ENCODE data around the gene CMSS1.

The CMSS1 gene

DNA sequence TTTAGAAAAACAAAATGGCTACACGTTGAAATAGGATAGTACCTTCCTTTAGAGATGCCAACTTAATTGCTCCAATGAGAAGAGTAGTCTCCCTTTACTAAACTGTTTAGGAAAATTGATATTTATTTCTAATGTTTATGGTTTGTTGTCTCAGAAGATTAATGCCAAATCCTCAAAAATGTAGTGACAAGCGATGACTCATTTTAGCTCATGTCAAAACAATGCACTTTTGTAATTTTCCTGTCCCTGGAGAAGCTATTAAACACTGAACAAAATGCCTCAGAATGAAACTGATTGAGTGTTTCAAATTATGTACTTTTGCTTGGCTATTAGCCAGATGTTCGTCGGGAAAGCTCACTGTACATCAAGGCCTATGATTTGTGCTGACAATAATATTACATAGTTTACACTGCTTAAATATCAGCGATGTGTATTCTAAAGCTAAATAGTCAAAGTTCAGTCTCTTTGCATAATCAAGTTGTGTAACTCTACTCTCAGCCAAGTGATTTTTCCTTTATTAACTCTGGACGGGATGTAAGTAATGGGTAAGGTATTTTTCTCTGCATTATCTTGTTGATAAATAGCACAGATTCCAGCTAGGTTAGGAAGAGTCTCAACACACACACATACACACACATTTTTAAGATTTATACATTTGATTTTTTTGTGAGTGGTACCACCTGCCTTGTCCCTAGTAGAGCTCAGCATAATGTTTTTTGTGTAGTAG lies 83.7 kb downstream of the CMSS1 start:
- DNase-seq (ENCODE audit: low read depth in 2 of 2): peak; percentile 96 to 98

DNA sequence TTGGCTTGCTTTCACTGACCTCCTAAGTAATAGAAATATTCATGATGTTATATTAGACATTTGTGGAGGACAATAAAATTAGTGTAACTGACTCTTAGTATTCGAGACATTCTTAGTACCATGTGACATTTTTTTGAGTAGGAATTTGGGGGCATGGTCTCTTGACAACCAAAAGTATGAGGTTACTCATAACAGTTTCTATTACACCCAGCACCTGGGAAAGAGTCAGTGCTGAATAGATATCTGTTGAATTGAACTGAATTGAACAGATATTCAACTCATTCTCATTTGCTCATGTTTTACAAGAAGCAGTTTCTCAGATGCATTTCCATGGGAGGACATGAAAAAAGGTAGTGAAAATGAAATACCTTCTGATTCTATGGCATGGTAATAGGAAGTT lies 84.4 kb downstream of the CMSS1 start:
- no peak for DNase-seq (ENCODE audit: low read depth in 2 of 2)

DNA sequence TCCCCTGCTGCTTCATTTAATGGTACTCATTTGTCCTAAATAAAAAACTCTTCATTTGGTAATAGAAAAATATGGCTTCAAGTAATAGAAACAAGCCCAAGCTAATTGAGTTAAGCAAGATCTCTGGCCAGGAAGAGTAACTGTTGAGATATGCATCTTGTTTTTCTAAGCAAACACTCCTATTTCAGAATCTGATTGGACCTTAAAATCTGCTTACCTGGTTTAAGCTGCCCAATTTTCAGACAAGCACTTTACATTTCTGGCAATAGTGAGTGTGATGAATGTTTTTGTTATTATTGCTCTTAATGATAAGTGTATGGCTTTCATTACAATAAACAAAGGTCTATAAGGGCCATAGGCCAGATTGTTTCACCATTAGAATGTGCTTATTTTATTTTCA lies 86.2 kb downstream of the CMSS1 start:
- DNase-seq (ENCODE audit: low read depth in 2 of 2): no peak

DNA sequence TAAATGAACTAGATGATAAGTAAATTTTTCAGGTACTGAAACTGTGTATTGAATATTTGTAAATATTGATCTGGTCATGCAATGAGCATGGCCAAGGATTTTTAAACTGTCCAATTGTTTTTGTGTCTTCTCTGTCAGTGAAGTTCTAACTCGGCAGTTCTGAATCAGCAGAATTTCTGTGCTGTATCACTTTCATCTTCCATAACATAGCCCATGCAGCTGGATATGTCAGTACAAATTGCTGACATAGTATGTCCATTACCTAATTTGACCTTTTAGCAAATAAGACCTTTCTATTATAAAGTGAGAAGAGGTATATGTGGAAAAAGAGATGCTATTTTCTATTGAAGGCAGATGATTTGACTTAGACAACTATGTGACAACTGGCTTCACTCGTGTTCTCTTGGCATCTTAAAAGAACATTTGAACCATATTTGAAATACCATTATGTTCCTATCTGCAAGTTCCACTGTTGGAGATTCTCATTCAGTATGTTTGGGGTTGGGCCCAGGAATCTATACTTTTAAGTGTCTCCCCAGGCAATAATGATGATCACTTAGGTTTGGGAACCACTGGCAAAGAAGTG lies 90.4 kb downstream of the CMSS1 start:
- no peak for DNase-seq (ENCODE audit: low read depth in 2 of 2)

DNA sequence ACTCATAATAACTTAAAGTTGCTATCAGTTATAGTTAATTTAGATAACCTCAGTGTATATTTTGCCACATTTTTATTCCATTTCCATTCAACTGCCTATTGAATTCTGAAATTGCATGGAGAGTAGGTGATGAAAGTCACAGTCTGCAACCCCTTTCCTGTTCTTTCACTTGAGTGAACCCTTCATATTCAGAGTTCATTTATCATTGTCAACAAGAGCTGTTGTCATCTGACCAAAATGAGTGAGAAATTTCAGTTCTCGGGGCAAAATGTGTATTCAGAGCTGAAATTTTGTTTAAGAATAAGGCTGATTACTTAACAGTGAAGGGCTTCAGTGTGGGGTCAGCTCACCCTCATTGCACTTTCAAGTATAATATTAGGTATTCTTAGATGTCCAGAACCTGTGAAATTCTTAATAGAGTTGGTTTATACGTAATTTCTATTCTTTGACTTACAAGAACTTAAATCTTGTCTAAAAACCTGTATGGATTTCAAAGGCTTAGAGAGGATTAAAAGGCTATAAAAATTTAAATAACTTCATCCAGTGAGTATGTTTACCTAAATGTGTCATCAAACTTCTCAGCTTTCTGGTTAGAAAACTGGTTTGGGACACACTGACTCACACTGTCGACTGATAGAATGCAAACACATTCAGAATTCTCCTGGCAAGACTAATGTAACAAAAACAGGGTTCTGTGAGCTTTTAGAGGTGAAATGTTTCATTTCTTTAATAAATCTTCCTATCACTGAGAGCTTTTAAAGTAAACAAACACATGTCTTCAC lies 92.2 kb downstream of the CMSS1 start:
- DNase-seq (ENCODE audit: low read depth in 2 of 2): peak; percentile 60 to 64

DNA sequence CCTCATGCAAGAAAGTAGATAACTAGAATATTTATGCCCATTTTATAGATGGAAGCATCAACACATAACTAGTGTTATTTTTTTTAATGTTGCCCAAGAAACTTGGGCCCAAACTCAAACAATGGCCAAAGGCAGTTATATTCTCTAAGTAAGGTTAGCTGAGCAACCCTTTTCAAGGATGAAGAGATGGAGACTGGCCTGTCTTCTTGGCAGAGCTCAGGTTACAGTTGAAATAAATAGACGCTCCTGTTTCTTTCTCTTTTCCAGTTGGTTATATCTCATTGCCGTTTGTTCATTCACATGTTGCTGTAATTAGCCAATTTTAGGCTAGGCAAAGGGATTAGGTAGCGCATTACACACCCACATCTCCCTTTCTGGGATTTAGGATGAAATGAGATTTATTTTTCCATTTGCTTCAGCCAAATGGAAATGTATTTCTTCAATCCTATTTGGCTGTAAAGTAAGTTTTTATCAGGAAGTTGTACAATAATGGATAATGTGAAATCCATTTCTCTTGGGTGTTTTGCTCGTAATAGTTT lies 93.2 kb downstream of the CMSS1 start:
- DNase-seq (ENCODE audit: low read depth in 2 of 2): no peak

DNA sequence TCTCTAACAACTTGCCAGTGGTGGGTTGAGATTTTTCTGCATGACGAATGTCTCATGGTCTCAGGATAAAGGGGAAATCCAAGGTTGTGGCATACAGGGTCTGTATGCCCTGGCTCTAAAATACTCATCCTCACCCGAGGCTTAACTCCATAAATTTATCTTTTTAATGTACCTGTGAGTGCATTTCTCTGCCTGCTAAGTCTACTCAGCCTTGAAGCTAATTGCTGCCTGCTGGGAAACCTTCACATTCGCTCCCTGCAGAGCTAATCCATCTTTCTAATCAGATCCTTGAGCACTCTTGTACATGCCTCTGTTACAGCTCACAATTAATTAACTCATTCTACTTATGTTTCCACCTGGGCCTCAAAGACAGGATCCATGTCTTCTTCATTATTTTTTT lies 93.8 kb downstream of the CMSS1 start:
- no peak for DNase-seq (ENCODE audit: low read depth in 2 of 2)

DNA sequence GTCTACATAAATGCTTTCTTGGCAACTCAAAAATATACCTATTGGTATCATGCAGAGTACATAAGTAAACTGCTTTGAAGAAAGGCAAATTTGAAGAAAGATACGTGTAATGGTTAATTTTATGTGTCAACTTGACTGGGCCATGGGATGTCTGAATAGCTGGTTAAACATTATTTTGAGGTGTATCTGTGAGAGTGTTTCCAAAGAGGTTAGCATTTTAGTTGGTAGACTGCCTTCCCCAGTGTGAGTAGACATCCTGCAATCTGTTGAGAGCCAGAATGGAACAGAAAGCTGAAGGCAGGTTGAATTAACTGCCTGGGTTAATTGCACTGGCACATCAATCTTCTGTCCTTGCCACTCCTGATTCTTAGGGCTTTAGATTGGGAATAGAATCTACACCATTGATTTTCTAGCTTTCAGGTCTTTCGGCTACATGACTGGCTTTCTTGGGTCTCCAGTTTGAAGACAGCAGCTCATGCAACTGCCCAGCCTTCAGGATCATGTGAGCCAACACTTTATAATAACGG lies 98.3 kb downstream of the CMSS1 start:
- no peak for DNase-seq (ENCODE audit: low read depth in 2 of 2)

DNA sequence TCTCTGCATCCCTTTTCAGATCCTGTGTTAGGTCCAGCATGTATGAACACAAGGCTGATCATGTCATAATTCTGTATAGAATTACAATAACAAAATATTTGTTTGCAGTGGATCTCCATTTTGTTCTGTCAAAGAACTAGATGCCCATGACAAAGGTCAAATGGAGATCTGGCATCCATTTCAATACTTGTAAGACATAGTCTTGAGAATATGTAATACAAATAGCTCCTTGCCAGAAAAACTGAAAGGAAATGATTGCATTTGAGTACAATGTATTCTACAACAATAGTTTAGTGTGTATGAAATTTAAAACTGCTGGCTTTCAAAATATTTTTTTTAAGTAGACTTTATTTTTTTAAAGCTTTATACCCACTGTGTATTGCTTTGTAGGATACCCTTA lies 101.1 kb downstream of the CMSS1 start:
- no peak for DNase-seq (ENCODE audit: low read depth in 2 of 2)

DNA sequence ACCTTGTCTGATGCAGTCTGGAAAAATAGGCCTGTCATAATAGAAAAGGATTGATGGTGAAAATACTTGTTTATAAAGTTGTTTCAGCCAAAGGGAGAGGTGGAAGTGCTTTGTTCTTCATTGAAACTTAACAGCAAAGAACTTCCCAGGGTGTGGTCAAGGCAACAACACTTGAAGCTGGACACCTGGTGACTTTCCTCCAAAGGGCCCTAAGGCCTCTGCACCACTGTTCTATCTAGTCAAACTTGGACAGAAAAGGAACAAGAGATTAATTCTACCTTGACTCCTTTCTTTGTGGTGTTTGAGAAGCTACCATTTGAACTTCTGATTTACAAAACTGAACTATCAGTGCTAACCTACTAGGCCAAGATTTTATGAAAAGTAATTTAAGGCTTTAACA lies 102.0 kb downstream of the CMSS1 start:
- DNase-seq (ENCODE audit: low read depth in 2 of 2): no peak

DNA sequence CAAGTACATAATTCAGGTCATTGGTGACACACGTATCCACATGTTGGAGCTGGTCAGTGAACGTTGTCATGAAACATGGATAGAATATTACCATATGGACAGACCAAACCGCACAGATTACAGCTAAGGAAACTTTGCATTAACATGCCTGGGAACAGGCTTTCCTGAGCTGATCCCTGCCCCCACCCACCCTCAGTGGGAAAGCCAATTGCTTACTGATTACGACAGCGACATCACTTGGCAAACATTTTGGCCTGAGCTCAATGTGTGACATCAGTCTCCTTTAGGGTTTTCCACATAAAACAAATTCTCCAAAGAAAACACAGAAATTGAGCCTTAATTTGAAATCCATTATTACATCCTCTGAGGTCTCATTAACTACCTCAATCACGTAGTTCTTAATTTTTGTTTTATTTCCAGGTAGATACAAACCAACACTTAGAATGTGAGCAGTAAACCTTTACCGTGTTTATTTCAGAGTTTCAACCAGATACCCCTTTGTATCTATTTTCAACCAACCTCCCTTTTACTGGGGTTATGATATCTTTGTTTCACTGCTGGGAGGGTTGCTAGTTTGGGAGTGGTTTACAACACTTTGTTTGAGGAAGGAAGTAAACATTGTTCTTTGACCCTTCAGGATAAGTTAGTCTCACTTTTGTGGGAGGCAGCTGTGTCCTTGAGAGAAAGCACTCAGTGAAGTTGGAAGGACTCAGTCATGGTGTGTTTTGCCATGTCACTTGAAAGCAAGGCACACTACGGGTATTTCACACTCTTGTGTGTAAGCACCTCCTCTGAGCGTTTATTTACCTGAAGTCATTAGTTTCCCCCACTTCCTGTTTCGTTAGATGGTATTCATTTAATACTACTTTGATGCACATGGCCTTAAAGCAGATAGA lies 103.1 kb downstream of the CMSS1 start:
- DNase-seq (ENCODE audit: low read depth in 2 of 2): no peak

DNA sequence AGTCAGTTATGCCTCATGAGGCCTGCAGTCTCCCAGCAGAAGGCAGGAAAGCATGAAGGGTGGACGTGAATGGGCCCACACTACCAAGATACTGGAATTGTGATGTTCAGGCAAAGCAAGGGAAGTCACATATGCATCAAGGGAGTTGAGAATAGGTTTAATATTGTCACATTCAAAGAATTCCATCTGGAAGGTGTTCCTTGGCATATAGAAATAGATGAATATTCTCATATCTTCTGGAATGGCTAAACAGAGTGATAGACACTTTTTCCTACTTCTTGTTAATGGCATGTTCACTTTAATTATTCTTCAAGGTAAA lies 103.7 kb downstream of the CMSS1 start:
- DNase-seq (ENCODE audit: low read depth in 2 of 2): no peak

DNA sequence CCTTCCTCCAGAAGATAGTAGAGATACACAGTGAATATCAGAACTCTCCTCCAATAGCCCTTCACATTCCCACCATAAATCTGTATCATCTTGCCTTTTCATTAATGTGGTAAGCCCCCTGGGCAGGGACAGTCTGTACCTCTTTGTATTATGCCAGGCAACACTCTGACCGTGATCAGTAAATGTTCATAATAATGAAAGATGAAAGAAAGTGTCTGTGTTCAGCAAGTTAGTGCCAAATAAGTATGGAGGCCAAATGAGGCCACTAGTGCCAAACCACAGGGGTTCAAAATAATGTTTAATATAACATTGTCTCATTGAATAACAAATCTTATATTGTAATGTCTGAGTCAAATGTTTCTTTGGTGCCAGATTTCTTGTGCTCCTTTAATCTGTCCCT lies 104.3 kb downstream of the CMSS1 start:
- no peak for DNase-seq (ENCODE audit: low read depth in 2 of 2)

DNA sequence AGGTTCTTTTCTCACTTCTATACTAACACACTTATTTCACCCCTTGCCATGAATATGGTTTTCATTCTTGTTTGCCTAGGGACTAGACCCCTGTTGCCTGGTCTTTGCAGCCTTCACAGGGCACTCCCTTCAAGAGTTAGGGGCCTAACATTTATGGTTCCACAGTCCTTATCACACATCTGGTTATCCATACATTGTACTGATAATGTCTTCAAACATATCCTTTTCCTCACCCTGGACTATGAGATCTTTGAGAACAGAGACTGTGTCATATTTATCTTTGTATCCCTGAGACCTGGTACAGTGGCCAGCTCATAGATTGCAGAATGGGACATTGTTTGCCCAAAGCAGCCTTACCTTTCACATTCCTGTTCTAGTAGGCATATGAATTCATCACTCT lies 106.2 kb downstream of the CMSS1 start:
- no peak for DNase-seq (ENCODE audit: low read depth in 2 of 2)

DNA sequence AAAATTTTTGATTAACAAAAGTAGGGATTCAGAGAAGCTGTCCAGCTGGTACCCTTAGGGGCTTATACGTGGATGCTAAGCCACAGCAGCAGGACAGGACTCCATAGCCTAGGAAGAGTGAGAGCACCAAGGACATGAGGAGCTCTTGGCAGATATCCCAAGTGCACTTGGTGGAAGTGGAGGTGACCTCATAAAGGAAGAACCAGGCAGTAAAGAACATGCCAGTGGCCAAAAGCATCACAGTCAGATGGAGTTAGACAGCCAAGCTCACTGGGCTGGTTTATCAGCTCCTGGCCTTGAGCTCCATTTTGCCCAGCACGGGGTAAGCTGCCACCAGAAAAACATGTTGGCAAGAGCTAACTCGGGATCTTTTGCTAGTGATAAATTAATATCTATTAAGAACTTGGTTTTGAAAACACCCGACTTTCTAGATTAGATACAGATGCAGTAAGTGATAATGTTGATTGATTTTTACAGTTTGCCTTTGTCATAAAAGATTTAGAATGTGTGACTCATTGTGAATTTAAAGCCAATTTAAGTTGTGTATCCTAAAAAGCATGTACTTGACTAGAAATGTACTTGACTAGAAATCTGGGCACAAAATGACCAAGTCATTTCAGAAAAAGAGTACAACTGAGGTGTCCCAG lies 108.0 kb downstream of the CMSS1 start:
- DNase-seq (ENCODE audit: low read depth in 2 of 2): peak in 1 of 2 experiments; percentile 57

DNA sequence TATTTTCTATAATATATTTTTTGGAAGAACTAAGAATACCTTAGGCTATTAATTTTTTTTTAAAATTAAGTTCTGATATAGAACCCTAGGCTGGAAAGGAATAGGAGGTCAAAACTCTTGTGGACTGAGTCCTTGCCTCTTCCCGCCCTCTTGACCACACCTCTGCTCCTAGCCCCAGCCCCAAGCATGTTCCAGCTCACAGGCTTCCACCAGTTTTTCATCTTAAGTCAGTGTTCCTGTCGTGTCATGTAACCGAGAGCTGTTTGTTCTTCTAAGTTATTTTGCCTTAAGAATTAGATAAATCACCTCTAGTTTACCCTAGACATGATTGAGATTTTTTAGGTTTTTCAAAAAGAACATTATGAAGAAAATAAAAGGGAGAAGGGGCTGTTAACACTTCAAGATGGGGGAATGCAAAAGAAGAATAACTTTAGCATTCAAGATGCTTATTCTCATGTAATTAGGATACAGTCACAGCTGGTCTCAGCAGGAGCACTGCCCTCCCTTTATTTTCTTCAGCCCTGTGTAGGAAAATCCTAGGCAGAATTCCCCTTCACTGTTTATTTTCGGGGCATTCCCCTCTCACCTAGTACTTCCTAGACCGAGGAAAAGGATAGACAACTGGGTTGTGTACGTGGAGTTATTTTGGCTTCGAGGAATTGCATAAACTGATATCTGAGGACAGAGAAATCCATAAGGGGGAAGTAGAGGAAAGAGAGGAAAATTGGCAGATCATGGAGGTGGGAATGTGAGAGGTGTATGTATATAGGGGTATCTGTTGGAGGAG lies 110.2 kb downstream of the CMSS1 start:
- no peak for DNase-seq (ENCODE audit: low read depth in 2 of 2)

DNA sequence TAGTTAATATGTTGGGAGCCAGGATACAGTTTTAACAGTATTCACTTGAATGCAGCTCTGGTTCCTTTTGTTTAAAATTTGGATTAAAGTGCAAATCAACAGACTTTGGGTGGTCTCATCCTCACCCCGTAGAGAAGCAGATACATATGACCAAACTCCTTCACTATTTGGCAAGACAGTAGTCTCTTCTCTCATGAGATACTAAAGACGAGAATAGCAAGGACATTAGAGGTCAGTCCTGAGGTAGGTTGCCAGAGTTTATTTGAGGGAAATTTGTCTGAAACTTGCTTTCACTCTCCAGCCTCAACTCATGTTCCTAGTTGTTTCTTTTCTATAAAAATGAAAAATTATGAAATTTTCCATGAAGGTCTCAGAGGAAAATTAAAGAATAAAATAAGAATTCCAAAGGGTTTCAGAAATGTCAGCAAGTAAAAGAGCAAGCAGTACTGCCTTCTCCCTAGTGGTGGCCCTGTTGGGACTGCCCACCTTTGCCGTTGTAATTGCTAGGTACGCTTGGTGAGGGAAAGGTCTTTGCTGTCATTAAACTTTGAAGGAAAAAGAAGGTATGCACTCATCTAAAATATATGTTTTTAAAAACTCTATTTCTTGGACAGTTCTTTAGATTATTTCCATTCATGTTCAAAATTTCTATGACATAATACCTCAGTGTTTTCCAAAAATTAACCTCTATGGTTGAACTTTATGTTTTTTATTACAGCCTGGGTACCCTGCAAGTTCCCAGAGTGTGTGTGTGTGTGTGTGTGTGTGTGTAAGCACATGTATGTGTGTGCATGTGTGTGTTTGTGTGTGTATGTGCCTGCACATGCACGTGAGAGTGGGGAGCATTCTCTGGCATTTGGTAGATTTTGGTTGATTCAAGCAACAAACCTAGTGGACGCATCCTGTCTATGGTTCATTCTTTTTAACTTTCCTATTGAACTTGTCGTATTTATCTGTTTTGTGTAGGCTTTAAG lies 111.4 kb downstream of the CMSS1 start:
- no peak for DNase-seq (ENCODE audit: low read depth in 2 of 2)

DNA sequence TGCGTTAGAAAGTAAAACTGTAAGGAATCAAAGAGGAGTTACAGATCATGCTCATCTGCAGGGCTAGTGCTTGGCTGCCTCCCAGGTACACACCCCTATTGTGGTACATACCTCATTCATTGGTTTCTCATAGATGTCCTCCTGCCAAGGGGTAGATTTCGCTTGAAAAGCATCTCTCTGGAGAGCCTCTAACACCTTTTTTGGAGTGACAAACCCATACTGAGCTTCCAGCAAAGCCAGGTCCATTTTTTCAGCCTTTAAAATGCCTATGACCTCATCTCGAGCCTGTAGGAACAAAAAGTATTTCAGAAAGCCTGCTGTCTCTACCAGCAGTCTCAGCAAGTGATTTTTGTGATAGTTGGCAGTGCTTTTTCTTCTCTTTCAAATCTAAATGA lies 112.1 kb downstream of the CMSS1 start:
- no peak for DNase-seq (ENCODE audit: low read depth in 2 of 2)

DNA sequence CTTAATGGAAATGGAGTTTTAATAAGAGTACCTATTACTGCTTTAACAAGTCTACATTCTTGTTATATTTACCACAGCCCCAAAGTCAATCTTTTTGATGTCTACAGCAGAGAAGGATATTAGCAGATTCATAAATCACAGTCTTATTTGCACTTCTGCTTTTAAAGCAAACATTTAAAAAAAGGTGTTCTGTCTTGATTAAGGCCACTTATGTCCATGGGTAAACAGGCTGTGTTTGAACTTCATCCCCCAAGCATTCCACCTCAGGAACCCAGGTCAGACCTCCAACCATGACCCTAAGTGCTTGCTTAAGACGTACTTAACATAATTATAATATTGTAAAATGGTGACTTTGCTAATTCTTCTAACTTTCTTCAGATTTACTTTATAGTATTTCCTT lies 113.4 kb downstream of the CMSS1 start:
- no peak for DNase-seq (ENCODE audit: low read depth in 2 of 2)

All from fibroblast of skin of left quadriceps (primary cell).